Endothelial cell of umbilical vein (primary cell): ENCODE data around the gene NDUFAF8.

Experiments
- EZH2 ChIP-seq: IDR thresholded peaks from 2 replicates; pipeline ENCODE4 v1.6.1; 2012; ENCODE audit warnings: borderline replicate concordance, low read depth, mild to moderate bottlenecking, moderate library complexity, low read length, inconsistent platforms; ENCODE audit not compliant: severe bottlenecking
- FOS ChIP-seq: IDR thresholded peaks from 2 replicates; pipeline ENCODE4 v1.6.1; 2011; ENCODE audit warnings: mild to moderate bottlenecking, low read length, moderate library complexity, borderline replicate concordance; ENCODE audit not compliant: insufficient read depth
- GATA2 ChIP-seq: IDR thresholded peaks from 2 replicates; pipeline ENCODE4 v1.7.0; 2011; ENCODE audit warnings: low read depth, mild to moderate bottlenecking, moderate library complexity, mixed read lengths, low read length; ENCODE audit not compliant: insufficient read length, insufficient read depth
- JUN ChIP-seq: IDR thresholded peaks from 2 replicates; pipeline ENCODE4 v1.6.1; 2011; ENCODE audit warnings: borderline replicate concordance, low read depth; ENCODE audit not compliant: insufficient read length, insufficient read depth
- MYC ChIP-seq: IDR thresholded peaks from one replicate; pipeline ENCODE4 v1.6.1; 2011; ENCODE audit warnings: mild to moderate bottlenecking, low read depth, low read length
- POLR2A ChIP-seq: IDR thresholded peaks from 2 replicates; pipeline ENCODE4 v1.6.1; 2012; ENCODE audit warnings: low read depth, mild to moderate bottlenecking, control low read depth, low read length
- POLR2AphosphoS5 ChIP-seq: IDR thresholded peaks from 2 replicates; pipeline ENCODE4 v1.6.1; 2012; ENCODE audit warnings: low read depth, mild to moderate bottlenecking, control low read depth, low read length, moderate library complexity; ENCODE audit not compliant: insufficient read depth
- TF ChIP-seq, protein P1 (sequence below), 2 donors: IDR thresholded peaks; 1 replicate in 1 of 2; 2 replicates in 1 of 2; pipeline ENCODE4 v1.5.1; 2011; ENCODE audit warnings: low read length in 2 of 2, mild to moderate bottlenecking in 2 of 2, moderate library complexity in 2 of 2, control low read depth in 1 of 2, inconsistent platforms in 1 of 2, low read depth in 1 of 2; ENCODE audit not compliant: insufficient read depth in 1 of 2; ENCODE audit errors: extremely low read depth in 1 of 2
- TF ChIP-seq, protein P2 (sequence below): IDR thresholded peaks from 2 replicates; pipeline ENCODE4 v1.6.1; 2011; ENCODE audit not compliant: insufficient read depth, insufficient read length

- TF ChIP-seq MYC (no peak), POLR2A (no peak), GATA2 (no peak), EZH2 (no peak), POLR2AphosphoS5 (no peak), JUN (no peak), FOS (no peak)
- TF ChIP-seq, protein P1, sequence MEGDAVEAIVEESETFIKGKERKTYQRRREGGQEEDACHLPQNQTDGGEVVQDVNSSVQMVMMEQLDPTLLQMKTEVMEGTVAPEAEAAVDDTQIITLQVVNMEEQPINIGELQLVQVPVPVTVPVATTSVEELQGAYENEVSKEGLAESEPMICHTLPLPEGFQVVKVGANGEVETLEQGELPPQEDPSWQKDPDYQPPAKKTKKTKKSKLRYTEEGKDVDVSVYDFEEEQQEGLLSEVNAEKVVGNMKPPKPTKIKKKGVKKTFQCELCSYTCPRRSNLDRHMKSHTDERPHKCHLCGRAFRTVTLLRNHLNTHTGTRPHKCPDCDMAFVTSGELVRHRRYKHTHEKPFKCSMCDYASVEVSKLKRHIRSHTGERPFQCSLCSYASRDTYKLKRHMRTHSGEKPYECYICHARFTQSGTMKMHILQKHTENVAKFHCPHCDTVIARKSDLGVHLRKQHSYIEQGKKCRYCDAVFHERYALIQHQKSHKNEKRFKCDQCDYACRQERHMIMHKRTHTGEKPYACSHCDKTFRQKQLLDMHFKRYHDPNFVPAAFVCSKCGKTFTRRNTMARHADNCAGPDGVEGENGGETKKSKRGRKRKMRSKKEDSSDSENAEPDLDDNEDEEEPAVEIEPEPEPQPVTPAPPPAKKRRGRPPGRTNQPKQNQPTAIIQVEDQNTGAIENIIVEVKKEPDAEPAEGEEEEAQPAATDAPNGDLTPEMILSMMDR (IDR thresholded peaks at IDR 0.05; ENCODE audit: extremely low read depth in 1 of 2, insufficient read depth in 1 of 2, low read depth in 1 of 2, low read length in 2 of 2): no peak
- TF ChIP-seq, protein P2, sequence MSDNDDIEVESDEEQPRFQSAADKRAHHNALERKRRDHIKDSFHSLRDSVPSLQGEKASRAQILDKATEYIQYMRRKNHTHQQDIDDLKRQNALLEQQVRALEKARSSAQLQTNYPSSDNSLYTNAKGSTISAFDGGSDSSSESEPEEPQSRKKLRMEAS: no peak
Observed at GRCh38 chr17:81190591-81190990, 48.5 kb upstream of the NDUFAF8 start.
